ENCODE results near the gene DSG2. TPM values are rescaled to one million over a fixed set of nuclear protein-coding genes. Genes with fewer than 3 reads are reported as not detected.

The DSG2 gene
- total RNA-seq, 4 donors from 2014 or later = 7.3 to 18.8 (median 9.7) TPM

DNA sequence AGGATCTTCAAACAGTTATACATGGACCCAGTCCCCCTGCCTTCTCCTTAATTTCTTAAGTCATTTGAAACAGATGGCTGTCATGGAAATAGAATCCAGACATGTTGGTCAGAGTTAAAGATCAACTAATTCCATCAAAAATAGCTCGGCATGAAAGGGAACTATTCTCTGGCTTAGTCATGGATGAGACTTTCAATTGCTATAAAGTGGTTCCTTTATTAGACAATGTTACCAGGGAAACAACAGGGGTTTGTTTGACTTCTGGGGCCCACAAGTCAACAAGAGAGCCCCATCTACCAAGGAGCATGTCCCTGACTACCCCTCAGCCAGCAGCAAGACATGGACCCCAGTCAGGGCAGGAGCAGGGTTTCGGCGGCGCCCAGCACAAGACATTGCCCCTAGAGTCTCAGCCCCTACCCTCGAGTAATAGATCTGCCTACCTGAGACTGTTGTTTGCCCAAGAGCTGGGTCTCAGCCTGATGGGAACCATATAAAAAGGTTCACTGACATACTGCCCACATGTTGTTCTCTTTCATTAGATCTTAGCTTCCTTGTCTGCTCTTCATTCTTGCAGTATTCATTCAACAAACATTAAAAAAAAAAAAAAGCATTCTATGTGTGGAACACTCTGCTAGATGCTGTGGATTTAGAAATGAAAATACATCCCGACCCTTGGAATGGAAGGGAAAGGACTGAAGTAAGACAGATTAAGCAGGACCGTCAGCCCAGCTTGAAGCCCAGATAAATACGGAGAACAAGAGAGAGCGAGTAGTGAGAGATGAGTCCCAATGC lies 98.3 kb downstream of the DSG2 start:
- intact Hi-C loops (cut with DNase I) = no loop called here
- Histone ChIP-seq H3K36me3 (no peaks in the 10 kb centered on the region), H3K4me3 (no peak overlapping the region), H3K4me1 (peaks cover 0 to 2% (median 0%) of the 10 kb centered on the region in 3 donors), H3K9me3 (no peaks in the 10 kb centered on the region), H3K27me3 (no peaks in the 10 kb centered on the region), H3K27ac (no peak overlapping the region)
- no peak for TF ChIP-seq POLR2A (IDR thresholded peaks at IDR 0.05)
- TF ChIP-seq, protein P1, sequence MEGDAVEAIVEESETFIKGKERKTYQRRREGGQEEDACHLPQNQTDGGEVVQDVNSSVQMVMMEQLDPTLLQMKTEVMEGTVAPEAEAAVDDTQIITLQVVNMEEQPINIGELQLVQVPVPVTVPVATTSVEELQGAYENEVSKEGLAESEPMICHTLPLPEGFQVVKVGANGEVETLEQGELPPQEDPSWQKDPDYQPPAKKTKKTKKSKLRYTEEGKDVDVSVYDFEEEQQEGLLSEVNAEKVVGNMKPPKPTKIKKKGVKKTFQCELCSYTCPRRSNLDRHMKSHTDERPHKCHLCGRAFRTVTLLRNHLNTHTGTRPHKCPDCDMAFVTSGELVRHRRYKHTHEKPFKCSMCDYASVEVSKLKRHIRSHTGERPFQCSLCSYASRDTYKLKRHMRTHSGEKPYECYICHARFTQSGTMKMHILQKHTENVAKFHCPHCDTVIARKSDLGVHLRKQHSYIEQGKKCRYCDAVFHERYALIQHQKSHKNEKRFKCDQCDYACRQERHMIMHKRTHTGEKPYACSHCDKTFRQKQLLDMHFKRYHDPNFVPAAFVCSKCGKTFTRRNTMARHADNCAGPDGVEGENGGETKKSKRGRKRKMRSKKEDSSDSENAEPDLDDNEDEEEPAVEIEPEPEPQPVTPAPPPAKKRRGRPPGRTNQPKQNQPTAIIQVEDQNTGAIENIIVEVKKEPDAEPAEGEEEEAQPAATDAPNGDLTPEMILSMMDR (IDR thresholded peaks at IDR 0.05) = no peak
- no peak for DNase-seq
- WGBS, 2 donors = 84 to 85% methylated on average over 5 to 9 of the region's 9 CpGs

GRCh38 chr18:31598021-31598805 lies 100.2 kb downstream of the DSG2 start:
- H3K27ac ChIP-seq = no peak overlapping the region
- intact Hi-C loops (cut with DNase I) = no loop called here
- TF ChIP-seq, protein P1 (IDR thresholded peaks at IDR 0.05) = no peak
- TF ChIP-seq POLR2A (IDR thresholded peaks at IDR 0.05) = no peak
- no peaks in the 10 kb centered on the region for H3K27me3 ChIP-seq
- no peaks in the 10 kb centered on the region for H3K4me1 ChIP-seq
- no peak overlapping the region for H3K4me3 ChIP-seq
- WGBS, 2 donors = 88 to 89% methylated on average over 6 to 13 of the region's 13 CpGs
- no peaks in the 10 kb centered on the region for H3K36me3 ChIP-seq
- no peak for DNase-seq
- no peaks in the 10 kb centered on the region for H3K9me3 ChIP-seq

Other genes with a start within 250 kb of the DSG2 start
- gene DSG1, start 180.0 kb upstream of the DSG2 start, total RNA-seq = 10 to 100 TPM in 3 of 4 donors, 1 to 10 TPM in 1; 1.8 to 60.2 (median 19.4) TPM
- not detected for gene DSG4, start 121.4 kb upstream of the DSG2 start, total RNA-seq
- gene DSG3, start 50.4 kb upstream of the DSG2 start, total RNA-seq = 100 to 1,000 TPM; 513 to 856 (median 737) TPM
- not detected for gene TTR, start 93.7 kb downstream of the DSG2 start, total RNA-seq
- gene B4GALT6, start 186.4 kb downstream of the DSG2 start, total RNA-seq = 1 to 10 TPM; 2.5 to 3.6 (median 3.0) TPM